Measurements from ENCODE around the gene DDAH2. TPM values are rescaled to one million over a fixed set of nuclear protein-coding genes. Genes with fewer than 3 reads are reported as not detected.

The DDAH2 gene
- total RNA-seq, 1 experiment from 2014 or later, result 43.4 TPM

DNA sequence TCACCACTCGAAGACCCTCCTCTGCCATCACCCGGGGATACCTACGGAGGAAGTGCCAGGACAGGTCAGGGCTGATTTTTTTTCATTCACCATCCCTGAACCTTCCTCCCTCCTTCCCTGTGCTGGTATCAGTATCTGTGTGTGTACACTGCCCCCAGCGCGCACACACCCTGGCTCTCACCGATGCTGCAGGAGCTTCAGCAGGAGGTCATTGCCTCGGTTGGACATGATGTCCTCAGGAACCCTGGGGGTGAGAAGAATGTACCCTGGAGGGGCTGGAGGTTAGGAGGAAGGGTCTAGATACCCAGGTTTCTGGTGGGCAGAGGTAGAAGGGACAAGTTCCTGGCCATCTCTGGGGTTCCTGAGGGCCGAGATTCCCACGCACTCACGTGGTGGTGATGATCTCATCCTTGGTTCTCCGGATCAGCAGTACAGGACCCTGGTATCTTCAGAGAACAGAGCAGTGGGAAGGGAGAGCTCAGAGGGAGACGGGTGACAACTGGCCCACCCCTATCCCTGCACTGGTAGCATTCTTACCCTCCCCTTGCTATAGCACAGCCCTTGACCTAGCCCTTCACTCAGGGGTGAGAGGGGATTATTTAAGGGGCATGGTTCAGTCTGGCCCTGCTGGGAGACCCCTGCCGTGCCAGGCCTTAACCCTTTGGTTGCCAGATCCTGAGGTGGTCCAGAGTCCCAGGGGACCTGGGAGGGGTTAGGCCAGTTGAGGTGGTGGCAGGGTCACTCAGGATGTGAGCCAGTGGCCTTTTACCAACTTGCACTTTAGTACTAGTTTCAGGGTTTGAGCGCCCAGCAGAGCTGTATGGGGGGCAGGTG lies 41.0 kb downstream of the DDAH2 start:
- CTCF ChIA-PET, result no interaction called here
- Histone ChIP-seq H3K9me3 (ENCODE audit: control insufficient read depth in 1 of 2, insufficient read depth in 1 of 2, low read depth in 1 of 2, low read length in 2 of 2) (no peaks in the 10 kb centered on the region), H3K4me2 (ENCODE audit: low read length) (no peak overlapping the region), H3K9me2 (ENCODE audit: insufficient read depth) (no peaks in the 10 kb centered on the region), H3K4me1 (ENCODE audit: control insufficient read depth in 1 of 2, insufficient read depth in 2 of 2, low read length in 2 of 2) (peaks cover 11 to 16% of the 10 kb centered on the region in 2 experiments), H2AFZ (ENCODE audit: low read depth, low read length, poor library complexity, severe bottlenecking) (no peak overlapping the region), H3K27me3 (ENCODE audit: insufficient read depth, low read length) (no peaks in the 10 kb centered on the region), H3K36me3 (ENCODE audit: control insufficient read depth in 1 of 2, insufficient read depth in 2 of 2, low read length in 2 of 2) (peaks cover 8 to 25% of the 10 kb centered on the region in 2 experiments; a peak in 2 of 4 replicates), H3K79me2 (ENCODE audit: insufficient read depth, low read length) (no peaks in the 10 kb centered on the region), H4K20me1 (ENCODE audit: insufficient read depth) (no peaks in the 10 kb centered on the region), H3K27ac (ENCODE audit: low read depth, low read length) (no peak overlapping the region), H3K9ac (ENCODE audit: low read length) (no peak overlapping the region), H3K4me3 (replicated peaks in 1 of 2; ENCODE audit: low read depth in 1 of 2, low read length in 2 of 2) (no peak overlapping the region)
- no peak for ATAC-seq
- no peak for TF ChIP-seq ZFX (IDR thresholded peaks at IDR 0.05)
- TF ChIP-seq, protein P1, sequence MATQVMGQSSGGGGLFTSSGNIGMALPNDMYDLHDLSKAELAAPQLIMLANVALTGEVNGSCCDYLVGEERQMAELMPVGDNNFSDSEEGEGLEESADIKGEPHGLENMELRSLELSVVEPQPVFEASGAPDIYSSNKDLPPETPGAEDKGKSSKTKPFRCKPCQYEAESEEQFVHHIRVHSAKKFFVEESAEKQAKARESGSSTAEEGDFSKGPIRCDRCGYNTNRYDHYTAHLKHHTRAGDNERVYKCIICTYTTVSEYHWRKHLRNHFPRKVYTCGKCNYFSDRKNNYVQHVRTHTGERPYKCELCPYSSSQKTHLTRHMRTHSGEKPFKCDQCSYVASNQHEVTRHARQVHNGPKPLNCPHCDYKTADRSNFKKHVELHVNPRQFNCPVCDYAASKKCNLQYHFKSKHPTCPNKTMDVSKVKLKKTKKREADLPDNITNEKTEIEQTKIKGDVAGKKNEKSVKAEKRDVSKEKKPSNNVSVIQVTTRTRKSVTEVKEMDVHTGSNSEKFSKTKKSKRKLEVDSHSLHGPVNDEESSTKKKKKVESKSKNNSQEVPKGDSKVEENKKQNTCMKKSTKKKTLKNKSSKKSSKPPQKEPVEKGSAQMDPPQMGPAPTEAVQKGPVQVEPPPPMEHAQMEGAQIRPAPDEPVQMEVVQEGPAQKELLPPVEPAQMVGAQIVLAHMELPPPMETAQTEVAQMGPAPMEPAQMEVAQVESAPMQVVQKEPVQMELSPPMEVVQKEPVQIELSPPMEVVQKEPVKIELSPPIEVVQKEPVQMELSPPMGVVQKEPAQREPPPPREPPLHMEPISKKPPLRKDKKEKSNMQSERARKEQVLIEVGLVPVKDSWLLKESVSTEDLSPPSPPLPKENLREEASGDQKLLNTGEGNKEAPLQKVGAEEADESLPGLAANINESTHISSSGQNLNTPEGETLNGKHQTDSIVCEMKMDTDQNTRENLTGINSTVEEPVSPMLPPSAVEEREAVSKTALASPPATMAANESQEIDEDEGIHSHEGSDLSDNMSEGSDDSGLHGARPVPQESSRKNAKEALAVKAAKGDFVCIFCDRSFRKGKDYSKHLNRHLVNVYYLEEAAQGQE (IDR thresholded peaks at IDR 0.05; ENCODE audit: low read depth), result no peak
- TF ChIP-seq YY1 (IDR thresholded peaks at IDR 0.05; ENCODE audit: extremely low read depth, insufficient replicate concordance, low read depth, low read length), result no peak
- TF ChIP-seq SIN3A (IDR thresholded peaks at IDR 0.05; ENCODE audit: low read depth), result no peak
- TF ChIP-seq EGR1 (IDR thresholded peaks at IDR 0.05; ENCODE audit: low read depth), result no peak
- TF ChIP-seq, protein P2, sequence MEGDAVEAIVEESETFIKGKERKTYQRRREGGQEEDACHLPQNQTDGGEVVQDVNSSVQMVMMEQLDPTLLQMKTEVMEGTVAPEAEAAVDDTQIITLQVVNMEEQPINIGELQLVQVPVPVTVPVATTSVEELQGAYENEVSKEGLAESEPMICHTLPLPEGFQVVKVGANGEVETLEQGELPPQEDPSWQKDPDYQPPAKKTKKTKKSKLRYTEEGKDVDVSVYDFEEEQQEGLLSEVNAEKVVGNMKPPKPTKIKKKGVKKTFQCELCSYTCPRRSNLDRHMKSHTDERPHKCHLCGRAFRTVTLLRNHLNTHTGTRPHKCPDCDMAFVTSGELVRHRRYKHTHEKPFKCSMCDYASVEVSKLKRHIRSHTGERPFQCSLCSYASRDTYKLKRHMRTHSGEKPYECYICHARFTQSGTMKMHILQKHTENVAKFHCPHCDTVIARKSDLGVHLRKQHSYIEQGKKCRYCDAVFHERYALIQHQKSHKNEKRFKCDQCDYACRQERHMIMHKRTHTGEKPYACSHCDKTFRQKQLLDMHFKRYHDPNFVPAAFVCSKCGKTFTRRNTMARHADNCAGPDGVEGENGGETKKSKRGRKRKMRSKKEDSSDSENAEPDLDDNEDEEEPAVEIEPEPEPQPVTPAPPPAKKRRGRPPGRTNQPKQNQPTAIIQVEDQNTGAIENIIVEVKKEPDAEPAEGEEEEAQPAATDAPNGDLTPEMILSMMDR (IDR thresholded peaks at IDR 0.05 in 2 of 3, conservative IDR thresholded peaks at IDR 0.05 in 1 of 3; ENCODE audit: borderline replicate concordance in 1 of 3, insufficient read depth in 1 of 3, low read depth in 2 of 3, low read length in 2 of 3), result no peak
- intact Hi-C loops (cut with micrococcal nuclease), result no loop called here
- RAD21 ChIA-PET (ENCODE audit: low non-redundant PET in 1 of 2, low total read pairs in 2 of 2, uncharacterized antibody in 2 of 2, unreplicated experiment in 2 of 2), result no interaction called here
- DNase-seq (ENCODE audit: low read depth, low spot score), result no peak
- no TSS peak for BruUV-seq (replicated peaks)
- POLR2A ChIA-PET, result no interaction called here
